Measurements from ENCODE around the gene VWF. TPM values are rescaled to one million over a fixed set of nuclear protein-coding genes. Genes with fewer than 3 reads are reported as not detected.

Gene VWF
- total and polyA plus RNA-seq, 2 experiments from 2014 or later: 0.42 to 0.56 TPM

- Mint-ChIP-seq H3K4me3 (no peak overlapping the region), H3K27ac (no peak overlapping the region), H3K27me3 (ENCODE audit: insufficient read depth, low read depth, poor library complexity) (peaks cover 14% of the 10 kb centered on the region), H3K9me3 (no peaks in the 10 kb centered on the region), H3K4me1 (peaks cover 15% of the 10 kb centered on the region), H3K36me3 (ENCODE audit: low read depth) (no peaks in the 10 kb centered on the region)
- H3K27ac ChIP-seq (ENCODE audit: low read depth): no peak overlapping the region
- H3K9me2 ChIP-seq (ENCODE audit: insufficient read depth): no peaks in the 10 kb centered on the region
- no peaks in the 10 kb centered on the region for H3F3A ChIP-seq (replicated peaks; ENCODE audit: low read depth)
- no peak for DNase-seq (ENCODE audit: low spot score)
- no peak overlapping the region for H3K4me2 ChIP-seq
- no peaks in the 10 kb centered on the region for H3K79me2 ChIP-seq (replicated peaks; ENCODE audit: insufficient read depth)
- H3K4me3 ChIP-seq: no peak overlapping the region
- no peaks in the 10 kb centered on the region for H3K36me3 ChIP-seq (ENCODE audit: insufficient read depth)
- no peak overlapping the region for H2AFZ ChIP-seq
- no peaks in the 10 kb centered on the region for H4K20me1 ChIP-seq (replicated peaks; ENCODE audit: insufficient read depth)
- no peaks in the 10 kb centered on the region for H3K27me3 ChIP-seq (ENCODE audit: insufficient read depth)
- TF ChIP-seq ETS1 (IDR thresholded peaks at IDR 0.05): no peak
- no peak for TF ChIP-seq ZNF331 (CRISPR knock-in tag; IDR thresholded peaks at IDR 0.05; ENCODE audit: low read depth)
- TF ChIP-seq EZH2phosphoT487 (IDR thresholded peaks at IDR 0.05; ENCODE audit: unreplicated experiment): no peak
- no peak for ATAC-seq
- H3K4me1 ChIP-seq (ENCODE audit: insufficient read depth): peaks cover 7% of the 10 kb centered on the region; the same call in 1 of the 2 replicates
These were observed 154.3 kb downstream of the VWF start for GRCh38 chr12:5969974-5970690.

- H3K27ac Mint-ChIP-seq: no peak overlapping the region; the same call in 1 of the 2 replicates
- Histone ChIP-seq H2AFZ (0 out of 2 replicates have a peak overlapping the region, but pooled peaks have one; percentile 43), H3K4me3 (no peak overlapping the region), H3K4me1 (ENCODE audit: insufficient read depth) (peaks cover 13% of the 10 kb centered on the region), H3K4me2 (no peak overlapping the region), H3K27ac (ENCODE audit: low read depth) (no peak overlapping the region), H3K27me3 (ENCODE audit: insufficient read depth) (no peaks in the 10 kb centered on the region), H3K9me2 (ENCODE audit: insufficient read depth) (no peaks in the 10 kb centered on the region), H3K79me2 (replicated peaks; ENCODE audit: insufficient read depth) (no peaks in the 10 kb centered on the region), H3F3A (replicated peaks; ENCODE audit: low read depth) (no peaks in the 10 kb centered on the region), H3K36me3 (ENCODE audit: insufficient read depth) (no peaks in the 10 kb centered on the region), H4K20me1 (replicated peaks; ENCODE audit: insufficient read depth) (no peaks in the 10 kb centered on the region)
- no peak for DNase-seq (ENCODE audit: low spot score)
- H3K4me1 Mint-ChIP-seq: peaks cover 22% of the 10 kb centered on the region
- peaks cover 14% of the 10 kb centered on the region for H3K27me3 Mint-ChIP-seq (ENCODE audit: insufficient read depth, low read depth, poor library complexity)
- TF ChIP-seq CTCF (conservative IDR thresholded peaks at IDR 0.05; ENCODE audit: low read depth in 2 of 2) (no peak), POLR2AphosphoS5 (IDR thresholded peaks at IDR 0.05; ENCODE audit: low read depth) (no peak), ETS1 (IDR thresholded peaks at IDR 0.05) (no peak), ZNF331 (CRISPR knock-in tag; IDR thresholded peaks at IDR 0.05; ENCODE audit: low read depth) (no peak), EZH2 (IDR thresholded peaks at IDR 0.05; ENCODE audit: low read depth, unreplicated experiment) (no peak), STAT1 (IDR thresholded peaks at IDR 0.05; ENCODE audit: unreplicated experiment) (no peak)
- ATAC-seq: peak; percentile 9; the same call in 1 of the 3 replicates
- H3K9me3 Mint-ChIP-seq: no peaks in the 10 kb centered on the region
- no peaks in the 10 kb centered on the region for H3K36me3 Mint-ChIP-seq (ENCODE audit: low read depth)
- no peak overlapping the region for H3K4me3 Mint-ChIP-seq
These were observed 155.1 kb downstream of the VWF start for GRCh38 chr12:5969156-5969973.
